Fibroblast of upper back skin (primary cell): ENCODE measurements around the gene HCN1.

Source experiments
- DNase-seq: peaks from one replicate; pipeline ENCODE4 v3.0.0-alpha.2; 2013

Gene HCN1

DNA sequence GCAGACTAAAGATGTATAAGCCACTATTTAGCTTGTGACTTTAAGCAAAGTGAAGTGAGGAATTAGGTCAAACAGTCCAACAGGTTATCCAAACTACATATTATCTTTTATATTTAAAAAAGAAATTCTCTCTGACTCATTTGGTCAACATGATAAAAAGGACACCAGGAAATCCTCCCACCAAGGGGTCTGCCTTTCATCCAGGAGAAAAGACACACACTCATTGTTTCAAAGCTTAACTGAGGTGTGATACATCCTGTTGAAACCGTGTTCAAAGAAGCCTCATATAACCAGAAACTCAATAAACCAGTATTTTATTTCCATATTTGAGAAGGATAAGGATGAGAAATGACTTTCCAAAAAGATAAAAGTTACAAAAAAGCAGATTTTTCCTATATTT is 417.1 kb downstream of the HCN1 start:
- DNase-seq, result no peak

DNA sequence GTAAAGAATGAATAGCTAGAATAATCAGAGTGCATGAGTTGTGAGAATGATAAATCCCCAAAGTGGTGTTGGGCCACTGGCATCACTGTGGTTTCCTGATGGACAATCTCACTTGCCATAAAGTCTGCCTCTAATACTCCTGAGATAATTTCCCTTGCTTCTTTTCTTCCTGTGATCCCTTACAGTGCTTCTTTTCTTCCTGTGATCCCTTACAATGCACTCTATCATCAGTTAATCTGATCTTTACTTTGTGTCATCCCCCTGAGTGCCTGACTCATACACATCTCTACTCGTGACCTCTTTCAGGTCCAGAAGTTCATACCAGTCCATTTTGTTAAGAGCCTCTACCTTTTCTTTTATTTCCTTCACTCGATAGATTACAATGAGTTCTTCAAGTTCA is 418.3 kb downstream of the HCN1 start:
- no peak for DNase-seq

DNA sequence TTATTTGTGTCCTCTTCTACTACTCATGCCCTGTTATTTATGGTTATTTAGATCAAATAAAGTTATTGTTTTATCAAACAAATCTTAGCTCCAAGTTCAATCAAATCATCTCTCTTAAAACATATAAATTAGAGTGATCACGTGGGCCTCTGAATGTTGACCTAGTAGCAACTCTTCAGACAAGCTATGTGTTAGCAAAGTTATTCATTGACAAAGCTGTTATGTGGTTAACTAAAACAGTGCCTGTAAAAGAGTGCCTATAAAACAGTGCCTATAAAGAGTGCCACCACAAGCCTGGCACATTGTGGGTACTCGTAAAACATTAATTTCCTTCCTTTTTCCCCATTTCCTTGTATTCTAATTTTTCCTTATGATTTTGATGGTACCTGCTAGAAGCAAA is 421.9 kb downstream of the HCN1 start:
- DNase-seq, result no peak

DNA sequence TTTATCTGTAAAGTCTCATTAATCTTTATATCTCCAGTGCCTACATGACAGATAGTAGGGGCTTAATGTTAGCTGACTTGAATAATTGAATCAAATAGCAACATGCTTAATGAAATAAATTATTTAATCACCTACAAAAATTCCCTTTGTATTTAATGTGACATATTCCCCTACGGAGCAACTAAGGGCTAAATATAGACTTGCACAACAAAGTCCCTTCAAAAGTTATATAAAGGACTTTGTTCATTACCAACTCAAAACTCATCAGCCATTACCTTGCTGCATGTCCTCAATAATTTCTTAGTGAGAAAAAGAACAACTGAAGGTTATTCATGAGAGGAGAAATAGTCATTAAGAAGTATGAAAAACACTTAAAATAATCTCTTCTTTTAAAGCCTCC is 424.6 kb downstream of the HCN1 start:
- DNase-seq, result no peak

DNA sequence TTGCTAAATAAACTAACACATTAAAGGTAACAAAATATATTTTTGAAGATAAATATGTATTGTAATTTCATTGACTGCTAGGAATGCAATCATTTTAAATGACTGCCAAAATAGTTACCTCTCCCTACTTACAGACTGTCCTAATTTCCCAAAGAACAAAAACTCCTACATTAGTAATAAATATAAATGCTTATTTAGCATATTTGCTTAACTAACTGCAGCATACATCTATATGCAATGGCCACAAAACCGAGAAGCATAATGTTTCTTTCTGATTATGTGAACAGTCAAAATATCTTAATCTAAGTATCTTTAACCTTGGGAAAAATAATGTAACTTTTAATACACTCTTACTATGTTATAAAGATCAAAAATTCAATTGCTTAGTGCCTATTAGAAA is 431.7 kb downstream of the HCN1 start:
- no peak for DNase-seq

DNA sequence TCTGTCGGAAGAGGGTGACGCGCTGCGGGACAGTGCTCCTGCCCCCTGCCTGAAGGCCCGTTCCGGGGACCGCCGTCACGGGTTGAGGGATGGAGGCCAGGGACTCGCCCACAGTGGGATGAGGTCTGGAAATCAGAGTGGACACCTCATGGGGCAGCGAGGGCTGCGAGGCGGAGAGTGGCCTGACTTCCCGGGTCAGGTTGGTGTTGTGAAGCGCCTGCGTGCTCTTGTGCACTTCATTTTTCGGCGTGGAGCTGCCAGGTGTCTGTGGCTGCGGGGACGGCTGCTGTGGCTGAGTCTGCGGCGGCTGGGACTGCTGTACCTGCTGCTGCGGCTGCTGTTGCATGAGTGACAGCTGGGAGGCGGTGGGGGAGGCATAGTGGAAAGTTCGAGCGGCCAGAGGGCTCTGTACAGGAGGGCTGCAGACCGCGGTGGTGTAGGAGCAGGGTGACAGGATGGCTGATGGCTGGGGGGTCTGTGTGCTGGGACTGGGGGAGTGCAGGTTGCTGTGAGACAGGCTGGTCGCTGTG is 434.1 kb downstream of the HCN1 start:
- no peak for DNase-seq

DNA sequence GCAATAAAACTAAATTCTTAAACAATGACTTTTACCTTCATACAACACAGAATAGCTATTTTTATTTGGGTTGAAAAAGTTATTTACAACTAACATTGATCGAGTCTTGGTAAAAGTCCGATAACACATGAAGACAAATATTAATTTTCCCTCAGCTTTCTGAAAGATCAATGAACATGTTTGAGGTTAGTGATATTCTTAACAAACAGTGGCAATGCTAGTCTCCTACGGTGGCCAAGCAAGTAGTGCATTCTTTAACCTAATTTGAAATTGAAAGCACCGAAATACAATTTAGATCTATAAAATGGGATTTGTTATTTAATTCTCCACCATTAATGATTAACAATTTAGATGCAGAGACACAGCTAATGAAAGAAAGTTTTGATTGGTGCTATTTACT is 435.1 kb downstream of the HCN1 start:
- DNase-seq, result no peak

DNA sequence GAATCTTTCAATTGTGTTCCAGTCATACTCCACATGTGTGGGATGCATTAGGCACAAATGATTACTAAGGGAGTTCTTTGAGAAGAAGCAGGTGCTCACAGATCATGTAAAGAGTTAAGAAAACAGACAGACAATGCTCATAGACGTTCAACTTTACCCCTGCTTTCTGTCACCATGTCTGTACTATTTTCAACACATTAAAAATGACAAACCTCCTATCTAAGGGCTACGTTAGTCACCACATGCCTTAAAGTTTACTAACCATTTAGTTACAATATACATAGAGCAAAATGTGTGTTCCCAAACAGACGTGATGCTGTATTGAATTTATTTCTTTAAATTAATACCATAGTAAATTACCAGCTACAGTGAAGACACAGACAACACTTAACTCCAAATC is 435.9 kb downstream of the HCN1 start:
- DNase-seq, result no peak

DNA sequence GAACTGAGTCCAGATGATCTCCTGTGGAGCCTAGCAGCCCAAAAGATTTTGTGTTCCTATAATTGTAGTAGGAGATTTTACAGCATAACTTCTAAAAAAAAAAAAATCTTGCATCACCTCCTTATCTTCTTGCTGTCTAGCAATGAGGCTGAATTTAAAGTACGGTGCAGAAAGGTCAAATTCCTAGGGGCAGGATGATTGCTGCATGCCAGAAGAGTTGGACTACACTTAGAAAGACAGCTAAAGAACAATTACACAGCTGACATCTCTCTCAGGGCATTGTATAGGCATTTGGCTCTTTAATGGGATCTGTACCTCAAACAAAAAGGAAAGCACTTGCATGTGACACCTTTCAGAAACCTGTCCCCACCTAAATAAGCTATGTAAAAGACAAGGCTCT is 443.2 kb downstream of the HCN1 start:
- no peak for DNase-seq

DNA sequence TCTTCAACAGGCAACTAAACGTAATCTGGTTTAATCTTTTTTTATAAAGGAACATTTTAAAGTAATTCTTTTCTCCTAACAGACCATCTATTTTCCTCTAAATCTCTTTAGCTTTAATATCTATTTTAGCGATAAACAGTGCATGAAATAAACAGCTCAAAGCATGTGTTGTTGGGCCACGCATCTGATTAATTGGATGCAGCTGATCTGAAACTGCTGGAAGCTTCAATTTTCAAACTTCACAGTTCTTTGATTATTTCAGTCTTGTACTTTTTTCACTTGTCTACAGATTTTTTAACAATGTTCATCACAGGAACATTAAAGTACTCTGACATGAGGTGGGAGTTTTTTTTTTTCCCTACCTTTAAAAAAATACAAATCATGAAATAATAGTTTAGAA is 443.6 kb downstream of the HCN1 start:
- no peak for DNase-seq

DNA sequence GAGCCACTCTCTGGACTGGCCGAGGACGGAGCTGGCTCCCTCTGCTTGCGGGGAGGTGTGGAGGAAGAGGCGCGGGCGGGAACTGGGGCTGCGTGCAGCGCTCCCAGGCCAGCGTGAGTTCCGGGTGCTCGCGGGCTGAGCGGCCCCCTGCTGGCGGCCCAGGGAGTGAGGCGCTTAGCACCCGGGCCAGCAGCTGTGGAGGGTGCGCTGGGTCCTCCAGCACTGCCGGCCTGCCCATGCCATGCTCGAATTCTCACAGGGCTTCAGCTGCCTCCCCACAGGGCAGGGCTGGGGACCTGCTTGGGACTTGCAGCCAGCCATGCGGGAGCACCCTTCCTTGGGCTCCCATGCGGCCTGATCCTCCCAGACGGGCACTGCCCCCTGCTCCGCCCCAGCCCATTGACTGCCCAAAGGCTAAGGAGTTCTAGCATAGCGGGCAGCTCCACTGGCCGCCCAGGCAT is 470.6 kb downstream of the HCN1 start:
- DNase-seq, result no peak

DNA sequence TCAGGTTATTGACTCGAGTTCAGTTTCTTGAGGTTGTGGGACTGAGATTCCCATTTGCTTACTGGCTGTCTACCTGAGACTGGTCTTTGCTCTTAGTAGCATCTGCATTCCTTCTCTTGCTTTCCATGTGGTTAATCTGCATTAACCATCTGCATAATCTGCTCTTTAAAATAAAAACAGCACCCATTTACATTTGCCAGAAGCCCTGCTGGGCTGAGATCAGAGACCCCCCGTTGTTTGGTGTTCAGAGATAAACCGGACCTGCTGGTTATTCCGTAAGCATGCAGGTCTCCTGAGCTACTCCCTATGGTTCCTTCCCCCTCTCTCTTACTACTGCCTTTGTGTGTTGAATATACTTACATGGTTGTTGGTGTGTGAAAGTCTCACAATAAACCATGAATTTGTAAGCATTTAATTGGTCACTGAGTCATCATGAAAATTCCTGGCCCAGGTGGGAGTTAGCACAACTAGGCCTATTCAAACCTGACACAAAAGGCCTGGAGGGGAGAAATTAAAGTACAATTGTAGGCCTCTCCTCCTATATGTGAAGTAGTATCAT is 490.7 kb downstream of the HCN1 start:
- DNase-seq, result no peak
